HG03097 (cell line): Measurements from ENCODE around the gene RNF126.
"Not testable (repeated sequence)": the region's sequence is repeated elsewhere in the genome, so short reads cannot be mapped to it uniquely, and the experiment has no call there.

Experiments used
- ATAC-seq: cut with Tn5 transposase; IDR thresholded peaks from one replicate; pipeline ENCODE4 v1.9.1; 2021; ENCODE audit not compliant: unreplicated experiment, low FRiP score

The RNF126 gene

DNA sequence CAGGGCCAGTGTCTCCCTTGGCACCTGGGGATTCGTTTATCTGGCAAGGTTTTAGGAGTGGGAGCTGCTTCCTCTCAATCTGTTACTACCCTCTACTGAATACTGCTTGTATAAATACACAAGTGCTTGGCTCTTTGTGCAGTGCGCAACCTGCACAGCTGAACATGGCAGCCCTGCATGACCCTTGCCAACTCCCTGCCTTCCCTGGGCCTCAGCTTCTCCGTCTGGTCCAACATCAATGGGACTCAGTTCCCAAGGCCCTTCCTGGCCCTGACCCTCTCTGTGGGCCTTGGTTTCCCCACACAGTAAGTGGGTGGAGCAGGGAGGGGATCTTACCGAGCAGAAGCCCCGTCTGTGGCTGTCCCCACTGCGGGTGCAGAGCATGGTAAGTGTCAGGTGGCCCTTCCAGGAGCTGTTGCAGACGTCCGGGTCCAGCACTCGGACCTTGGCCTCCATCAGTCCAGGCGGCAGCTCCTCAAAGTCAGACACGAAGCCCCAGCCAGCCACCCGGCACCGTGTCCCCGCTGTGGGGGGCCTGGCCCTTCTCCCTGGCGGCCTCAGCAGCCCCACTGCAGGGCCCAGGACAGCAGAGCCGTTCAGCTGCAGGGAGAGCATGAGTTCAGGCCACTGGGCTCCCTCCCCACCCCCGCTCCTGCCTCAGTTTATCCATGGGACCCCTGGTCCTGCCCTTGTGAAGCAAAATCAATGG, 23.7 kb upstream of the RNF126 start:
- no peak for ATAC-seq

DNA sequence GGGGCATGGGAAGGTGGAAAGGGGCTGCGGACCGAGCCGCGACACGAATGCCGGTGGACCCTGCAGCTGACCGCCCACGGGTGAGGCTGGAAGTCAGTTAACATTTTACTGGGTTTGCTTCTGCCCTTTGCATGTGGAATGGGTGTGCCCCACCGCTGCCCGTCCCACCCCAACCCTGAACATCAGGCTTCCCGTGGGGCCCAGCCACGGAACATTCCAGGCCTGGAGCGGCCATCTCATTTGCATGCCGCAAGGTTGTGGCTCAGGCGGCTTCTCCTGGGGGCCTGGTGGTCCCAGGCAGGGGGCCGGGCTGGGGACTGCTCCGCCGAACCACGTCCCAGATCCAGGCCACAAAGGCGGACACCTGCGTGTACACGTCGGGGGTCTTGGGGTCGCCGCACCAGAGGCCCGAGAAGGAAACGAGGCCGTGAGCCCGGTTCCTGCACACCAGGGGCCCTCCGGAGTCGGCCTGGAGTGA, 22.5 kb upstream of the RNF126 start:
- ATAC-seq, result no peak

DNA sequence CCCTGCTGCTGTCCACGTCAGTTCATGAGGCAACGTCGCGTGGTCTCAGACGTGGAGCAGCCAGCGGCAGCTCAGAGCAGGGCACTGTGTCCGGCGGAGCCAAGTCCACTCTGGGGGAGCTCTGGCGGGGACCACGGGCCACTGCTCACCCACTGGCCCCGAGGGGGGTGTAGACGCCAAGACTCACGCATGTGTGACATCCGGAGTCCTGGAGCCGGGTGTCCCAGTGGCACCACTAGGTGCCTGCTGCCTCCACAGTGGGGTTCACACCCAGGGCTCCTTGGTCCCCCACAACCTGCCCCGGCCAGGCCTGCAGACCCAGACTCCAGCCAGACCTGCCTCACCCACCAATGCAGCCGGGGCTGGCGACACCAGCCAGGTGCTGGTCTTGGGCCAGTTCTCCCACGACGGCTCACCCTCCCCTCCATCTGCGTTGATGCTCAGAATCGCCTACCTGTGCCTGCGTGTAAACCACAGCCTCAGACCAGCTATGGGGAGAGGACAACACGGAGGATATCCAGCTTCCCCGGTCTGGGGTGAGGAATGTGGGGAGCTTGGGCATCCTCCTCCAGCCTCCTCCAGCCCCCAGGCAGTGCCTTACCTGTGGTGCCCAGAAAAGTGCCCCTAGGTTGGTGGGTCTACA, 19.8 kb upstream of the RNF126 start:
- ATAC-seq, result no peak

DNA sequence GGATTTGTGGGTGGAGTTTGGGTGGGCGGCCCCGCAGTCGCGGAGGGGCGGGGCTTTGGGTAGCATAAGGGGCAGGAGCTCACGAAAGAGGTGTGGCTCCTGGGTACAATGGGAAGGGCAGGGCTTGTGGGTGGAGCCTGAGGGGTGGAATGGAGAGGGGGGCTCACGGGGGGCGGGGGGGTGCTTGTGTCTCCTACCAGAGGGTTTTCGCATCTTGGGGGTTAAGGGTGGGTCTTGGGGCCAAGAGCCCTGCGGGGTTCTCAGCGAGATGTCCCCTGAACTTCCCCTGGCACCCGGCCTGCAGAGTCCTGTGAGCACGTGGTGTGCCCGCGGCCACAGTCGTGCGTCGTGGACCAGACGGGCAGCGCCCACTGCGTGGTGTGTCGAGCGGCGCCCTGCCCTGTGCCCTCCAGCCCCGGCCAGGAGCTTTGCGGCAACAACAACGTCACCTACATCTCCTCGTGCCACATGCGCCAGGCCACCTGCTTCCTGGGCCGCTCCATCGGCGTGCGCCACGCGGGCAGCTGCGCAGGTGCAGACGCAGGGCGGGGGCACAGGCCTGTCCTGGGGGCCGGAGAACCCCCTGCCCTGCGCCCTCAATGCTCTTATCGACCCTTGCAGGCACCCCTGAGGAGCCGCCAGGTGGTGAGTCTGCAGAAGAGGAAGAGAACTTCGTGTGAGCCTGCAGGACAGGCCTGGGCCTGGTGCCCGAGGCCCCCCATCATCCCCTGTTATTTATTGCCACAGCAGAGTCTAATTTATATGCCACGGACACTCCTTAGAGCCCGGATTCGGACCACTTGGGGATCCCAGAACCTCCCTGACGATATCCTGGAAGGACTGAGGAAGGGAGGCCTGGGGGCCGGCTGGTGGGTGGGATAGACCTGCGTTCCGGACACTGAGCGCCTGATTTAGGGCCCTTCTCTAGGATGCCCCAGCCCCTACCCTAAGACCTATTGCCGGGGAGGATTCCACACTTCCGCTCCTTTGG, 18.3 kb upstream of the RNF126 start:
- ATAC-seq, result no peak

DNA sequence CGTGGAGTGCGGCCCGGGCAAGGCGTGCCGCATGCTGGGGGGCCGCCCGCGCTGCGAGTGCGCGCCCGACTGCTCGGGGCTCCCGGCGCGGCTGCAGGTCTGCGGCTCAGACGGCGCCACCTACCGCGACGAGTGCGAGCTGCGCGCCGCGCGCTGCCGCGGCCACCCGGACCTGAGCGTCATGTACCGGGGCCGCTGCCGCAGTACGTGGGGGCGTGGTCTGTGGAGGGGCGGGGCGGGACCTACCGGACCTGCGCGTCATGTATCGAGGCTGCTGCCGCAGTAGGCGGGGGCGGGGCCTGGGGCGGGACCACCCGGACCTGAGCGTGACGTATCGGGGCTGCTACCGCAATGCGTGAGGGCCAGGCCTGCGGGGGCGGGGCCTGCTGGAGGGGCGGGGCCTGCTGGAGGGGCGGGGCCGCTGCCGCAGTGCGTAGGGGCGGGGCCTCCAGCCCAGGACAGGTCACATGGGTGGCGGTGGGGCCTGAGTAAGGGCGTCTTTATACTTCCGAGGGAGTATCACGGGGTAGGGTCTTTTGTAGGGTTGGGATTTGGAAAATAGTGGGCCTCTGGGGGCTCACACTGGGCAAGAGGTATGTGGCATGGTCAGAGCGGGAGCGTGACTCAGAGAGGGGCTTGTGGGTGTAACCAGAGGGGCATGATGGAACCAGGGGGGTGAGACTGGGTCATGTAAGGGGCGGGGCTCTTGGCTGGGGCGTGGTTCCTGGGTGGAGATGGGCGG, 17.4 kb upstream of the RNF126 start:
- ATAC-seq, result peak; percentile 75

DNA sequence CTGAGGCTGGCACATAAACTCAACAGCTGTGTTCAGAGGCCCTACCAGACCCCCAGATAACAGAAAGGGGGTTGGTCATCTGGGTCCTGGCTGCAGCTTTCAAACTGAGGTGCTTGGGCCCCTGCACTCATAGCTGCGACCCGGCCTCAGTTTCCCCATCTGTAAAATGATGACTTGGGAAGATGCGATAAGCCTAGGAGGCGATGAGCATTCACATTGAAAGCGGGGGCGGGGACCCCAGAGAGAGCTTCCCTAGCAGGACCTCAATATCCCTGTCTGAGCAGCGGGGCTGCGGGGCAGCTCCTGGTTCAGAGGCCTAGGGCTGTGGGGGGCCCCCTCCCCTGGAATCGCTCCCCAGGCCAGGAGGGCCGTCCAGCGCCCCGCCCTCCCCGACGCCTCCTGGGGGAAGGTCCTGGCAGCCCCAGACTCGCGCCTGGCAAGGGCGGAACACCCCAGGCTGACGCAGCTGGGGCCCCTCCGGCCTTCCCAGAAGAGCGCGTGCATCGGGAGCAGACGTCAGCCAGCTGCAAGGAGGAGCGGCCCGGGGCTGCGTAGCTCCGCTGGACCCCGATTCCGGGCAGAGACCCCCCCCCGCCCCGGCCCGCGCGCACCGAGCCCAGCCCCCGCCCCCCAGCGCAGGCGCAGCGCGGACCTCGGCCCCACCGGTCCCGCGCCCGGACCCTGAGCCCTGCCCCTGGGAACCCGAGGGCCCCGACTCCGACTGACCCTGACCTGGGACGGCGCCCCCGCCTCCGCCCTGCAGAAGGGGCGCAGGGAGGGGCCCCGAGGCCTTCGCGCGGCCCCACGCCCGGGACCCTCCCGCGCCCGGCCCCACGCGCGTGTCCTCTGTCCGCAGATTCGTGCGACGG, 16.6 kb upstream of the RNF126 start:
- peak; percentile 2 for ATAC-seq

DNA sequence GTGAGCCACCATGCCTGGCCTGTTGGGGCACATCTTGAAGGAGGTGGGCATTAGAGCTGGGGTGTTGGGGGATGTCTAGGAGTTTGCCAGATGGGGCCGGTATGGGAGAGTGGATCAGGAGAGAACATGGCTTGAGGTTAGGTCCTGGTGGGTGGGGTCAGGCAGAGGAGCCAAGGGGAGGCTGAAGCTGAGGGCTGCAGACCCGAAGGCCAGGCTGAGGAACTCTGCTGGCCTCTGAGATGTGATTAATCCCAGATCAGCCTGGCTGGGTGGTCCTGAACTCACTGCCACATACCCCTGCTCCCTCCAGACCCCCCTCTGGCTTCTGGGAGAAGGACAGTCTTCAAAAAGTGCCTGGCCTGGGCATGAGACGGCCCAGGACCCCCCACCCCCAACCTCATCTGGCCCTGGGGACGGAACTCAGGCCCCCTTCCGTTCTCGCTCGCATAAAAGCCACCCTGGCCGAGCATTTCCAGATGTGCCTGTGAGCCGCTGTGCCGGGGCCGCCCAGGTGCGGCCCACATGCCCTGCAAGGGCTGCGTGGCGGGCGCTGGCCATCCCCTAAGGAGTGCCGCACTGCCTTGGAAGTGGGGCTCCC, 15.9 kb upstream of the RNF126 start:
- no peak for ATAC-seq

DNA sequence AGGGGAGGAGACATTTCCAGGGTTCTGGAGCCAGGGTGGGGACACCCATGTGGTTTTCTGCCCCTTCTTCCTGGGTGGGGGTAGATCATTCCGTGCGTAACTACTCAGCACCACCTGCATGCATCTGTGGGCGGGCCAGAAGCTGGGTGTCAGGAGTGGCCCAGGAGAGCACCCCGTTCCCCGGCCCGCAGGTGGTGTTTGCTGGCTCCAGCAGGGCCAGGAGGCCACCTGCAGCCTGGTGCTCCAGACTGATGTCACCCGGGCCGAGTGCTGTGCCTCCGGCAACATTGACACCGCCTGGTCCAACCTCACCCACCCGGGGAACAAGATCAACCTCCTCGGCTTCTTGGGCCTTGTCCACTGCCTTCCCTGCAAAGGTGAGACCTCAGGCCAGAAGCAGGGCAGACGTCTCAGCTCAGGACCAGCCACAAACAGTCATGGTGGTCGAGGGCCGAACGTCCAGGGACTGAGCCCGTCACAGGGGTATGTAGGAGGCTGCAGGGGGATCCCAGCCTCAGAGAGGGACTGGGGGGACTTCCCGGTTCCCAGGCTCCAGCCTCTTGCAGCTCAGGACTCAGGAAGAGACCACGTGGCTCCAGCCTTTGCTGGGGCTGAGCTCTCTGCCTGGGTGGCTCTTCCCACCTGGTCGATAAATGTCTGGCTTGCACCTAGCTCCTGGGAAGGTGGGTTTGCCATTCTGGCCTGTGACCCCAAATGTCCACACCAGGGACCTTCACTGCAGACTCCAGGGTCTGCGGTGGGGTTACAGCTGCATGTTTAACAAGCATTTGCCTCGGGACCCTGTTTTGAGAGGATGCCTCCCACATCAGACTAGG, 14.8 kb upstream of the RNF126 start:
- no peak for ATAC-seq

DNA sequence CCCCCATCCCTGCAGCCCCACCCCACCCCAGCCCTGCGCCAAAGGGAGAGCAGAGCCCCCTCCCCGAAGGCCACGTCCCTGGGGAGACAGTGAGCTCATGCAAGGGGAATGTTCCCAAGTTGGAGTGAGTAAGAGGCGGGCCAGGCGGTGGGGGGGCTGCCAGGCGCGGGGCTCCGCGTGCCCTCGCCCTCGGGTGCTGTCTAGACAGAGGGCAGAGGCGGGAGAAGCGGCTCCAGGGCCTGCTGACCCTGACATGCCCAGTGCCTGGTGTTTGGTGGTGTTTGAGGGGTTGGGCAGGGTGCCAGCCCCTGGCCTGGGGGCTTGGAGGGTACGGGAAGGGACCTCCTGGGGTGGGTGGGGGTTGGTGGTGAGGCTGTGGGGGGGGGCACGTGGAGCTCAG, 14.2 kb upstream of the RNF126 start:
- ATAC-seq, result no peak

DNA sequence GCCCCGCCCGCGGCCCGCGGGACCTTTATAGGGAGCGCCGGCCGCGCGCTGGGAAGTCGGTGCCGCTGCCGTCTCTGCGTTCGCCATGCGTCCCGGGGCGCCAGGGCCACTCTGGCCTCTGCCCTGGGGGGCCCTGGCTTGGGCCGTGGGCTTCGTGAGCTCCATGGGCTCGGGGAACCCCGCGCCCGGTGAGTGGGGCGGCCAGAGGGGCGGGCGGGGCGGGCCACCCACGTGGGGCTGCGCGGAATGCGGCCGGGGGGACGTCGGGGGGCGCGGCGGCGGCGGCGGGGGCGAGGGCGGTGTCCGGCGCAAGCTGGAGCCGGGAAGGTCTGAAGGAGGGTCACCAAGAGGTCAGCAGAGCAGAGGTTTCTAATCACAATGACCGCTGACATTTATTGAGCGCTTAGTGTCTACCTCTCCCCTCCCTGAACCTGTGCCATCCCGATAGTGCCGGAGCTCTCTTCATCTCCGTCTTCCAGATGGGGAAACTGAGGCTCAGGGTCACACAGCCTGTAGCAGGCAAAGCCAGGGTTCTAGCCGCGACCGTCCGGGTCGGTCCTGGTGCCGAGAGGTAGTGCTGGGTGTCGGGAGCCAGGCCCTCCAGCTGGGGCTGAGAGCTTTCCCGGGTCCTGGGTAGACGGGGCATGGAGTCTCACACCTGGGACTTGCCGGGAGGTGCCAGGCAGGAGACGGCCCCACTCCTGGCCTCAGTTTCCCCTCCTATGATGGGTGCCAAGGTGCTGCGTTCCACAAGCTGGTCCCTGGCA, 13.5 kb upstream of the RNF126 start, which contains the start of gene FSTL3:
FSTL3 (plus strand) TSS at position 54 of the 767 bp plus-strand sequence; CDS start at position 86, 32 bp downstream.
- no peak for ATAC-seq

DNA sequence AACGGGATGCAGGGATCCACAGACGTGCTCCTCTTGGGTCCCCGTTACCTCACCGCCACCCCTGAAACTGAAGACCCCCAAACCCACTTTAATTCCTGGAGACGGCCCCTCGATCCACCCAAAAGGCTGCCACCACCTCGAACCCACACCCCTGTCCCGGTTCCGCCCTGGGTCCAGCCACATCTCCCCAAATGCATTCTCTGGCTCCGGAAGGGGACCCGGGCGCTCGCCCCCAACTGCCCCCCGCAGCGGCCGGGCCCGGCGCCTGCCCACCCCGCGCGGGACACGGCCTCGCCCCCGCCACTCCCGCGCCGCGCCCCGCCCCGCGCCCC, 13.0 kb upstream of the RNF126 start:
- no peak for ATAC-seq

DNA sequence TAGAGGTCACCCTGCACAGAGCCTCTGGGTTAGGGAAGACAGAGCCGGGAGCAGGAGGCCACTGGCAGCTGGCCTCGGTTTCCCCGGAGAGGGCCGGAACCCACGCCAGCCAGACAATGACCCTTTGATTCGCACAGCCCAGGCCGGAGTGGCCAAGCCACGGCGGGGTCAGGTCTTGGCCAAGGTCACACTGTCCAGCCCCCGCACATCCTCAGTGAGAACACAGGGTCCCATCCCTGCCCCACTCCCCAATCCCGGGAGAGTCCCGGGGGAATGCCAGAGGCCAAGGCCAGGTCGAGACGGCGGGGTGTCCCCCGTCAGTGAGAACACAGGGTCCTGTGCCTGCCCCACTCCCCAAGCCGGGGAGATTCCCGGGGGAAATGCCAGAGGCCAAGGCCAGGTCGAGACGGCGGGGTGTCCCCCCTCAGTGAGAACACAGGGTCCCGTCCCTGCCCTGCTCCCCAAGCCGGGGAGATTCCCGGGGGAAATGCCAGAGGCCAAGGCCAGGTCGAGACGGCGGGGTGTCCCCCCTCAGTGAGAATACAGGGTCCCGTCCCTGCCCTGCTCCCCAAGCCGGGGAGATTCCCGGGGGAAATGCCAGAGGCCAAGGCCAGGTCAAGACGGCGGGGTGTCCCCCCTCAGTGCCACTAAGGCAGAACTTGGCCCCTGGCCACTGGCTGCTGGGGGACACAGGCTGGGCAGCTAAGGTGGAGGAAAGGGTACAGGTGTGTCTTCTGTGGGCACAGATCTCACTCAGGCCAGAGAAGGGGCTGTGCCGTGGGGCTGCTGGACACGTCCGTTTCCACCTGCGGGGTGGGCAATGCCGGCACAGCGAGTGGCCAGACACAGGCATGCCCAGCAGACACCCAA, 11.5 kb upstream of the RNF126 start:
- ATAC-seq, result no peak

DNA sequence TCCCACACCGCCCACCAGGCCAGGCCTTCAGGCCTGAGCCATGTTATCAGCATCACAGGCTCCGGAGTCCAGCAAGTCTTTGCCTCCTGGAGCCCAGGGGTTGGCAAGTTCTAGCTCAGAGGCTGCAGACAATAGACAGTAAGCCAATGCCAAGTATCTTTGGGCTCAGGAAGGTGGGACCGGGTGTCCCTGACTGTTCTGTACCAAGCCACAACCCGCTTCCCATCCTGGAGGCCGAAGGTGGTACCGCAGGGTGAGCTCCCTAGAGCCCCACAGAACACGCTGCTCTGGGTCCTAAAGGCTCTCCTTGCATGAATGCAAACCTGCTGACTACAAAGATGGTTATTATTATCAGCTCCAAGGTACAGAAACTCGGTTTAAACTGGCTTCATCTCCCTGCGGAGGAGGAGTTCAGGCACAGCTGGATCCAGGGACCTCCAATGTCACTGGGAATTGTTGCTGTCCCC, 7.6 kb upstream of the RNF126 start:
- ATAC-seq, result no peak

DNA sequence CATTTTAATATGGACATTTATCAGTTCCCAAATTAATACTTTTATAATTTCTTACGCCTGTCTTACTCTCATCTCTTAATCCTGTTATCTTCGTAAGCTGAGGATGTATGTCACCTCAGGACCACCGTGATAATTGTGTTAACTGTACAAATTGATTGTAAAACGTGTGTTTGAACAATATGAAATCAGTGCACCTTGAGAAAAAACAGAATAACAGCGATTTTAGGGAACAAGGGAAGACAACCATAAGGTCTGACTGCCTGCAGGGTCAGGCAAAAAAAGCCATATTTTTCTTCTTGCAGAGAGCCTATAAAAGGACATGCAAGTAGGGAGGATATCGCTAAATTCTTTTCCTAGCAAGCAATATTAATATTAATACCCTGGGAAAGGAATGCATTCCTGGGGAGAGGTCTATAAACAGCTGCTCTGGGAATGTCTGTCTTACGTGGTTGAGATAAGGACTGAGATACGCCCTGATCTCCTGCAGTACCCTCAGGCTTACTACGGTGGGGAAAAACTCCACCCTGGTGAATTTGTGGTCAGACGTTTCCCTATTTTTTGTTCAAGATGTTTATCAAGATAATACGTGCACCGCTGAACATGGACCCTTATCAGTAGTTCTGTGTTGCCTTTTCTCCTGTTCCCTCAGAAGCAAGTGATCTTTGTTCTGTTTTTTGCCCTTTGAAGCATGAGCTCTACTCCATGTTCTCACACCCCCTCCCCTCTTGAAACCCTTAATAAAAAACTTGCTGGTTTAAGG, 5.8 kb upstream of the RNF126 start:
- not testable (repeated sequence) for ATAC-seq

DNA sequence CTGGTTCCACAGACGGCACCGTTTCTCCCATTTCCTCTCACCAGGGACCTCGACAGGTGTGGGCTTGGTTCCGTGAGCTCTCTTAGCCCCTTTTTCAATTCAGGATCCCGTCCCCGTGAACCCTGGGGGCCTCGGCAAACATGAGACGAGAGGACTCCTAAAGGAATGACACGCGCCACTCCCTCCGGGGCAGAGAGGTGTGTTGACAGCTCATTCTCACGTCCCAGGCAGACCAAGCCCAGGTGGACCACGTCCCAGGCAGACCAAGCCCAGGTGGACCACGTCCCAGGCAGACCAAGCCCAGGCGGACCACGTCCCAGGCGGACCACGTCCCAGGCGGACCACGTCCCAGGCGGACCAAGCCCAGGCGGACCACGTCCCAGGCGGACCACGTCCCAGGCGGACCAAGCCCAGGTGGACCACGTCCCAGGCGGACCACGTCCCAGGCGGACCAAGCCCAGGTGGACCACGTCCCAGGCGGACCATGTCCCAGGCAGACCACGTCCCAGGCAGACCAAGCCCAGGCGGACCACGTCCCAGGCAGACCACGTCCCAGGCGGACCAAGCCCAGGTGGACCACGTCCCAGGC, 4.1 kb upstream of the RNF126 start:
- ATAC-seq, result not testable (repeated sequence)
